Caco-2 (cell line): Measurements from ENCODE around the gene MNAT1. TPM values are rescaled to one million over a fixed set of nuclear protein-coding genes. Genes with fewer than 3 reads are reported as not detected.

ENCODE experiments used
- BruUV-seq: library from RNA; stranded (reverse); fragments of 400-500 nt; replicated peaks from 2 replicates; lab custom pipeline; 2021; lab: Mats Ljungman, UMichigan
- CTCF ChIA-PET: fragments of 300-600 bp; sonication (Branson Sonifier 250); formaldehyde crosslinking; loops from one replicate; lab custom pipeline; 2022; ENCODE audit warnings: antibody characterized with exemption; lab: Charles Lee
- POLR2A ChIA-PET: fragments of 300-600 bp; sonication (Branson Sonifier 250); formaldehyde crosslinking; loops from one replicate; lab custom pipeline; 2022; ENCODE audit warnings: antibody characterized with exemption; lab: Charles Lee
- DNase-seq, 2 experiments: peaks; one replicate each; pipeline versions ENCODE4 v3.0.0 to v3.0.0-alpha.2; 2020 to 2022
- H3K27me3 ChIP-seq: replicated peaks from 2 replicates; pipeline ENCODE4 v1.6.0; 2011; ENCODE audit warnings: low read length; ENCODE audit not compliant: control insufficient read depth, insufficient read depth
- H3K36me3 ChIP-seq: 2 replicates; pipeline ENCODE4 v1.5.1; 2011; ENCODE audit warnings: low read length; ENCODE audit not compliant: control insufficient read depth, insufficient read depth
- H3K4me1 ChIP-seq: fragments of 250-450 bp; sonication (Bioruptor Pico); 2 replicates; pipeline ENCODE4 v1.5.1; 2020; ENCODE audit warnings: mild to moderate bottlenecking
- H3K4me3 ChIP-seq: 2 replicates; pipeline ENCODE4 v1.5.1; 2011; ENCODE audit warnings: low read depth, mild to moderate bottlenecking, control low read depth, low read length
- H3K9me3 ChIP-seq: fragments of 250-450 bp; sonication (Bioruptor Pico); 2 replicates; pipeline ENCODE4 v1.5.1; 2020; ENCODE audit warnings: mild to moderate bottlenecking, moderate library complexity
- H3K27ac Mint-ChIP-seq: one replicate; pipeline ENCODE4 v1.8.0; 2022; ENCODE audit warnings: mixed read lengths; ENCODE audit not compliant: unreplicated experiment
- H3K27me3 Mint-ChIP-seq: one replicate; pipeline ENCODE4 v1.8.0; 2022; ENCODE audit warnings: mixed read lengths; ENCODE audit not compliant: insufficient read depth, unreplicated experiment
- H3K36me3 Mint-ChIP-seq: one replicate; pipeline ENCODE4 v1.8.0; 2022; ENCODE audit warnings: mild to moderate bottlenecking, mixed read lengths; ENCODE audit not compliant: insufficient read depth, unreplicated experiment
- H3K4me1 Mint-ChIP-seq: one replicate; pipeline ENCODE4 v1.8.0; 2022; ENCODE audit warnings: low read depth, mixed read lengths; ENCODE audit not compliant: unreplicated experiment
- H3K4me3 Mint-ChIP-seq: one replicate; pipeline ENCODE4 v1.8.0; 2022; ENCODE audit warnings: mild to moderate bottlenecking, moderate library complexity, mixed read lengths; ENCODE audit not compliant: unreplicated experiment
- H3K9me3 Mint-ChIP-seq: one replicate; pipeline ENCODE4 v1.8.0; 2022; ENCODE audit warnings: mixed read lengths; ENCODE audit not compliant: unreplicated experiment
- CTCF ChIP-seq, 2 experiments: fragments of 200-600 bp in 1 of 2; IDR thresholded peaks; 1 replicate in 1 of 2; 2 replicates in 1 of 2; pipeline versions ENCODE4 v1.5.1 to v1.8.0; 2011 to 2022; ENCODE audit warnings: antibody characterized with exemption in 1 of 2, control low read depth in 1 of 2, inconsistent platforms in 1 of 2, low read depth in 1 of 2, low read length in 1 of 2, mild to moderate bottlenecking in 1 of 2, moderate library complexity in 1 of 2; ENCODE audit not compliant: insufficient read depth in 1 of 2, severe bottlenecking in 1 of 2, unreplicated experiment in 1 of 2
- intact Hi-C: fragments of 100-400 bp; cut with micrococcal nuclease; formaldehyde crosslinking; loops from one replicate; pipeline ENCODE4 v1.10.0; 2022; ENCODE audit not compliant: unreplicated experiment
- total RNA-seq: library from RNA; stranded (reverse); gene quantifications from 2 replicates; pipeline ENCODE4 v1.2.3, GENCODE V29; 2022

The MNAT1 gene
- total RNA-seq, 1 experiment from 2014 or later: 36.4 TPM

DNA sequence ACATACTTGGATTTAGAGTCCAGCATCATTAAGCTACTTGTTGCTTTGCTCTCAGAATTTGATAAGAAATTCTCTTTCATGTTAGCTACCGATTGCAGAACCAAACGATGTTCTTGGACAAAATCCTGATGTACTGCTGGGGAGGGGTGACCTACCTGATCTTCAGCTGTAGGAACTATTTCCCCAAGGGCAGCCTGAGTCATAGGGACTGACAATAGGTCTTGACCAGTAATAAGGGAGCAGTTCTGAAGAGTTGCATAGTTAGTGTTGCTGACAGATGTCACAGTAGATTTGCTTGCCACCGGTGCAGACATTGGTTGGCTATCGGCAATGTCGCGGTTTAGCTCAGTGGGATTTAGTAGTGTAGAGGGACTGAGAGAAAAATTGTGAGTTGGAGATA lies 21.0 kb upstream of the MNAT1 start:
- no peaks in the 10 kb centered on the region for H3K36me3 ChIP-seq
- Mint-ChIP-seq H3K9me3 (no peaks in the 10 kb centered on the region), H3K27me3 (no peaks in the 10 kb centered on the region), H3K36me3 (no peaks in the 10 kb centered on the region), H3K4me3 (no peak overlapping the region), H3K4me1 (no peaks in the 10 kb centered on the region), H3K27ac (no peak overlapping the region)
- no peaks in the 10 kb centered on the region for H3K27me3 ChIP-seq
- POLR2A ChIA-PET: no interaction called here
- intact Hi-C loops: no loop called here
- no peak for TF ChIP-seq CTCF (IDR thresholded peaks at IDR 0.05; ENCODE audit: insufficient read depth in 1 of 2, low read depth in 1 of 2, low read length in 1 of 2, severe bottlenecking in 1 of 2, unreplicated experiment in 1 of 2)
- no peak for DNase-seq
- no peak overlapping the region for H3K4me3 ChIP-seq
- CTCF ChIA-PET: interaction anchor here (0.6 kb wide), 1 partner anchor 11 kb away, joined by 4 read pairs; the partner anchor contains the start of gene SIX4
- no TSS peak for BruUV-seq
- H3K9me3 ChIP-seq: no peaks in the 10 kb centered on the region
- no peaks in the 10 kb centered on the region for H3K4me1 ChIP-seq

GRCh38 chr14:60720391-60720790 lies 14.2 kb upstream of the MNAT1 start:
- DNase-seq: no peak
- Mint-ChIP-seq H3K36me3 (no peaks in the 10 kb centered on the region), H3K4me1 (peaks cover 6% of the 10 kb centered on the region), H3K27ac (no peak overlapping the region), H3K9me3 (no peaks in the 10 kb centered on the region), H3K27me3 (no peaks in the 10 kb centered on the region), H3K4me3 (peak overlapping the region; percentile 56)
- H3K27me3 ChIP-seq: no peaks in the 10 kb centered on the region
- BruUV-seq: TSS peak; percentile 3
- no peak overlapping the region for H3K4me3 ChIP-seq
- peaks cover 5% of the 10 kb centered on the region; the same call in 1 of the 2 replicates for H3K4me1 ChIP-seq
- CTCF ChIA-PET: interaction anchor here (0.6 kb wide), 1 partner anchor 471 kb away, joined by 3 read pairs; the partner anchor contains the start of gene PPM1A
- H3K36me3 ChIP-seq: no peaks in the 10 kb centered on the region
- POLR2A ChIA-PET: no interaction called here
- TF ChIP-seq CTCF (IDR thresholded peaks at IDR 0.05; ENCODE audit: insufficient read depth in 1 of 2, low read depth in 1 of 2, low read length in 1 of 2, severe bottlenecking in 1 of 2, unreplicated experiment in 1 of 2): no peak
- no peaks in the 10 kb centered on the region for H3K9me3 ChIP-seq
- intact Hi-C loops: loop anchor here (5.0 kb wide), 1 partner anchor 532 kb away; no protein-coding TSS in a partner anchor

GRCh38 chr14:60720962-60721325 lies 13.6 kb upstream of the MNAT1 start:
- TF ChIP-seq CTCF (IDR thresholded peaks at IDR 0.05; ENCODE audit: insufficient read depth in 1 of 2, low read depth in 1 of 2, low read length in 1 of 2, severe bottlenecking in 1 of 2, unreplicated experiment in 1 of 2): no peak
- Mint-ChIP-seq H3K9me3 (no peaks in the 10 kb centered on the region), H3K36me3 (no peaks in the 10 kb centered on the region), H3K4me1 (peaks cover 6% of the 10 kb centered on the region), H3K27ac (no peak overlapping the region), H3K4me3 (peak overlapping the region; percentile 56), H3K27me3 (no peaks in the 10 kb centered on the region)
- Histone ChIP-seq H3K36me3 (no peaks in the 10 kb centered on the region), H3K27me3 (no peaks in the 10 kb centered on the region), H3K4me3 (no peak overlapping the region), H3K9me3 (no peaks in the 10 kb centered on the region), H3K4me1 (peaks cover 5% of the 10 kb centered on the region; the same call in 1 of the 2 replicates)
- BruUV-seq: no TSS peak
- intact Hi-C loops: loop anchor here (5.0 kb wide), 1 partner anchor 531 kb away; no protein-coding TSS in a partner anchor
- ChIA-PET CTCF (interaction anchor here (0.6 kb wide), 1 partner anchor 472 kb away, joined by 3 read pairs; the partner anchor contains the start of gene PPM1A), POLR2A (no interaction called here)
- no peak for DNase-seq
